Body of pancreas (tissue), 4 donors: ENCODE data around the gene NUDT3. TPM values are rescaled to one million over a fixed set of nuclear protein-coding genes. Genes with fewer than 3 reads are reported as not detected.

Experiments
- ATAC-seq: fragments of 150-250 bp; one replicate; pipeline ENCODE4 v1.9.1; 2016
- DNase-seq, 4 donors: peaks; one replicate each; pipeline ENCODE4 v3.0.0-alpha.2; 2019
- H3K27ac ChIP-seq, 4 donors: fragments of 200-600 bp; sonication (generic); 1 replicate in 3 of 4; 2 replicates in 1 of 4; pipeline versions ENCODE4 v1.5.1 to v1.6.1; 2016 to 2019; ENCODE audit warnings: mild to moderate bottlenecking in 1 of 4, mixed read lengths in 1 of 4, moderate library complexity in 1 of 4
- H3K27me3 ChIP-seq, 2 donors: fragments of 200-600 bp; sonication (generic); one replicate each; pipeline ENCODE4 v1.6.0; 2016; ENCODE audit warnings: mild to moderate bottlenecking in 1 of 2
- H3K36me3 ChIP-seq, 2 donors: fragments of 200-600 bp; sonication (generic); replicated peaks in 1 of 2; 2 replicates each; pipeline ENCODE4 v1.5.1; 2016; ENCODE audit warnings: low read depth in 2 of 2; ENCODE audit not compliant: insufficient read depth in 1 of 2
- H3K4me1 ChIP-seq: fragments of 200-600 bp; sonication (generic); one replicate; pipeline ENCODE4 v1.6.0; 2016
- H3K4me3 ChIP-seq, 2 donors: fragments of 200-600 bp; sonication (generic); 1 replicate in 1 of 2; 2 replicates in 1 of 2; pipeline ENCODE4 v1.5.1; 2016 to 2019
- H3K9me3 ChIP-seq, 3 donors: fragments of 200-600 bp; sonication (generic); 1 replicate in 2 of 3; 2 replicates in 1 of 3; pipeline ENCODE4 v1.5.1; 2016
- POLR2A ChIP-seq, 3 donors: fragments of 450-650 bp; IDR thresholded peaks; one replicate each; pipeline ENCODE4 v1.6.1; 2016; ENCODE audit warnings: antibody characterized with exemption in 3 of 3, mild to moderate bottlenecking in 2 of 3
- WGBS, 2 donors: methylation state at CpG; one replicate each; pipeline ENCODE4 v1.1.5; 2017; 5-methylcytosine and 5-hydroxymethylcytosine counted together
- intact Hi-C: fragments of 100-400 bp; cut with DNase I; formaldehyde crosslinking; loops from one replicate; pipeline ENCODE4 v1.15.1; 2023
- total RNA-seq, 2 donors: library from RNA; depleted of rRNA; stranded (reverse); fragments of >200 nt; gene quantifications; one replicate each; pipeline ENCODE4 v1.1.0, GENCODE V29; 2016
- TF ChIP-seq, protein P1 (sequence below), 7 experiments: fragments of 450-650 bp in 4 of 7; fragments of 200-600 bp in 3 of 7; sonication (generic) in 3 of 7; IDR thresholded peaks; one replicate each; pipeline ENCODE4 v1.5.1; 2016 to 2019; ENCODE audit warnings: antibody characterized with exemption in 7 of 7

The NUDT3 gene
- total RNA-seq, 2 donors from 2014 or later: 14.2 to 22.1 TPM

- intact Hi-C loops: no loop called here
- Histone ChIP-seq H3K4me3 (no peak overlapping the region), H3K27me3 (no peaks in the 10 kb centered on the region), H3K27ac (no peak overlapping the region), H3K36me3 (no peaks in the 10 kb centered on the region), H3K9me3 (no peaks in the 10 kb centered on the region), H3K4me1 (peaks cover 17% of the 10 kb centered on the region)
- DNase-seq (no peak), ATAC-seq (no peak)
- 49 to 57% methylated on average over 3 of the region's 3 CpGs for WGBS, 2 donors
- TF ChIP-seq, protein P1, sequence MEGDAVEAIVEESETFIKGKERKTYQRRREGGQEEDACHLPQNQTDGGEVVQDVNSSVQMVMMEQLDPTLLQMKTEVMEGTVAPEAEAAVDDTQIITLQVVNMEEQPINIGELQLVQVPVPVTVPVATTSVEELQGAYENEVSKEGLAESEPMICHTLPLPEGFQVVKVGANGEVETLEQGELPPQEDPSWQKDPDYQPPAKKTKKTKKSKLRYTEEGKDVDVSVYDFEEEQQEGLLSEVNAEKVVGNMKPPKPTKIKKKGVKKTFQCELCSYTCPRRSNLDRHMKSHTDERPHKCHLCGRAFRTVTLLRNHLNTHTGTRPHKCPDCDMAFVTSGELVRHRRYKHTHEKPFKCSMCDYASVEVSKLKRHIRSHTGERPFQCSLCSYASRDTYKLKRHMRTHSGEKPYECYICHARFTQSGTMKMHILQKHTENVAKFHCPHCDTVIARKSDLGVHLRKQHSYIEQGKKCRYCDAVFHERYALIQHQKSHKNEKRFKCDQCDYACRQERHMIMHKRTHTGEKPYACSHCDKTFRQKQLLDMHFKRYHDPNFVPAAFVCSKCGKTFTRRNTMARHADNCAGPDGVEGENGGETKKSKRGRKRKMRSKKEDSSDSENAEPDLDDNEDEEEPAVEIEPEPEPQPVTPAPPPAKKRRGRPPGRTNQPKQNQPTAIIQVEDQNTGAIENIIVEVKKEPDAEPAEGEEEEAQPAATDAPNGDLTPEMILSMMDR (IDR thresholded peaks at IDR 0.05): no peak
- no peak for TF ChIP-seq POLR2A (IDR thresholded peaks at IDR 0.05)
Observed at GRCh38 chr6:34338377-34338776, 54.1 kb downstream of the NUDT3 start.

GRCh38 chr6:34334796-34335416 lies 57.6 kb downstream of the NUDT3 start:
- ATAC-seq (no peak), DNase-seq (no peak)
- H3K27ac ChIP-seq: no peak overlapping the region
- WGBS, 2 donors: 60 to 79% methylated on average over 3 of the region's 3 CpGs
- H3K4me1 ChIP-seq: peaks cover 6% of the 10 kb centered on the region
- H3K27me3 ChIP-seq: no peaks in the 10 kb centered on the region
- H3K4me3 ChIP-seq: no peak overlapping the region
- H3K9me3 ChIP-seq: no peaks in the 10 kb centered on the region
- TF ChIP-seq, protein P1 (IDR thresholded peaks at IDR 0.05): no peak
- TF ChIP-seq POLR2A (IDR thresholded peaks at IDR 0.05): no peak
- intact Hi-C loops: no loop called here
- H3K36me3 ChIP-seq: no peaks in the 10 kb centered on the region

GRCh38 chr6:34333858-34334257 lies 58.6 kb downstream of the NUDT3 start:
- Histone ChIP-seq H3K27ac (no peak overlapping the region), H3K4me1 (peaks cover 6% of the 10 kb centered on the region), H3K36me3 (no peaks in the 10 kb centered on the region), H3K27me3 (no peaks in the 10 kb centered on the region), H3K9me3 (no peaks in the 10 kb centered on the region), H3K4me3 (no peak overlapping the region)
- DNase-seq (no peak), ATAC-seq (no peak)
- TF ChIP-seq, protein P1 (IDR thresholded peaks at IDR 0.05): no peak
- TF ChIP-seq POLR2A (IDR thresholded peaks at IDR 0.05): no peak
- 88 to 94% methylated on average over 6 of the region's 6 CpGs for WGBS, 2 donors
- intact Hi-C loops: no loop called here

GRCh38 chr6:34332251-34333198 lies 59.9 kb downstream of the NUDT3 start:
- Histone ChIP-seq H3K27me3 (no peaks in the 10 kb centered on the region), H3K36me3 (no peaks in the 10 kb centered on the region), H3K4me3 (no peak overlapping the region), H3K27ac (no peak overlapping the region), H3K9me3 (no peaks in the 10 kb centered on the region), H3K4me1 (peaks cover 6% of the 10 kb centered on the region)
- DNase-seq (no peak), ATAC-seq (no peak)
- 80 to 86% methylated on average over 6 of the region's 6 CpGs for WGBS, 2 donors
- no peak for TF ChIP-seq POLR2A (IDR thresholded peaks at IDR 0.05)
- TF ChIP-seq, protein P1 (IDR thresholded peaks at IDR 0.05): no peak
- intact Hi-C loops: no loop called here
